ENCODE data around the gene ZXDC.

DNA sequence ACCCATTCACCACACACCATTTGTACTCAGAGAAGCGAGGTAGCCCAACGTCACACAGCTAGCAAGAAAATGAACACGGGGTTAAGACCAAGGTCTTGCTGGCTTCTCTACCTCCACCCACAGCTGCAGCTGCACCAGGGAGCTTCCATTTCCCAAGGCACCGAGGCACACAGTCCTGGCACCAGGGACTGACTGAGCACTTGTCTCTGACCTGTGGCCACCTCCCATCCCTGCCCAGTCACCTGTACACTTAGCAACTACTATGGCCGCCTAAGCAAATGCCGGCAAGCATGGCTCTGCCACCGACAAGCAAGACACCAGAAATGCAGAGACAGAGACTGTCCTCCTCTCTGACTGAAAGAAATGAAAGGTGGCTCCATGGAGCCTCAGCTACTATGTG lies 15.3 kb downstream of the ZXDC start:
- no peak for TF ChIP-seq POLR2AphosphoS5 (IDR thresholded peaks at IDR 0.05; ENCODE audit: low read depth, low read length)
- no peak for TF ChIP-seq TAF1 (IDR thresholded peaks at IDR 0.05; ENCODE audit: low read depth, low read length)
- TF ChIP-seq POLR2A (IDR thresholded peaks at IDR 0.05; ENCODE audit: low read depth, low read length), result no peak
- TF ChIP-seq POU2F2 (IDR thresholded peaks at IDR 0.05; ENCODE audit: low read depth, low read length), result no peak

Data from GM12891 (cell line).